Testis (tissue), 2 donors: Measurements from ENCODE around the gene CP.

ENCODE experiments used
- POLR2A ChIP-seq: fragments of 450-650 bp; IDR thresholded peaks from one replicate; pipeline ENCODE4 v1.6.1; 2017; ENCODE audit warnings: antibody characterized with exemption, mild to moderate bottlenecking, moderate library complexity
- TF ChIP-seq, protein P1 (sequence below), 3 experiments: fragments of 450-650 bp in 2 of 3; fragments of 200-600 bp in 1 of 3; sonication (generic) in 1 of 3; IDR thresholded peaks; one replicate each; pipeline ENCODE4 v1.5.1; 2016 to 2019; ENCODE audit warnings: antibody characterized with exemption in 3 of 3, mild to moderate bottlenecking in 2 of 3, moderate library complexity in 1 of 3

DNA sequence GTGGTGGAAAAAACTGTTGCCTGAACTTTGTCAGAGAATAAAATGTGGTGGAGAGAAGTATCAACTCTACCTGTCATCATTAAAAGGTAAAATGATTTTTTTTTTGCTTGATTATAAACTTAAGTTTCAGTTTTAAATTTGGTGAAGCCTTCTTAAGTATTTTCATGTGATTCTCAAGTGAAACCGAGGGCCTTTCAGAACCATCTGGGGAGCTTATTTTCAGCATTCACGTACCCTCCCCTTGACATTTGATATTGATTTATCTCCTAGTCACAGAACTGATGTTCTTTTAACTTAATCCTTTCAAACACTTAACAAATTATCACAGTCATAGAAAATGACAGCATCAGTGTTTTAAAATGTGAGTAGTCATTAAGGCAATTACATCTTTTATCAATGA, 53.7 kb downstream of the CP start:
- TF ChIP-seq, protein P1, sequence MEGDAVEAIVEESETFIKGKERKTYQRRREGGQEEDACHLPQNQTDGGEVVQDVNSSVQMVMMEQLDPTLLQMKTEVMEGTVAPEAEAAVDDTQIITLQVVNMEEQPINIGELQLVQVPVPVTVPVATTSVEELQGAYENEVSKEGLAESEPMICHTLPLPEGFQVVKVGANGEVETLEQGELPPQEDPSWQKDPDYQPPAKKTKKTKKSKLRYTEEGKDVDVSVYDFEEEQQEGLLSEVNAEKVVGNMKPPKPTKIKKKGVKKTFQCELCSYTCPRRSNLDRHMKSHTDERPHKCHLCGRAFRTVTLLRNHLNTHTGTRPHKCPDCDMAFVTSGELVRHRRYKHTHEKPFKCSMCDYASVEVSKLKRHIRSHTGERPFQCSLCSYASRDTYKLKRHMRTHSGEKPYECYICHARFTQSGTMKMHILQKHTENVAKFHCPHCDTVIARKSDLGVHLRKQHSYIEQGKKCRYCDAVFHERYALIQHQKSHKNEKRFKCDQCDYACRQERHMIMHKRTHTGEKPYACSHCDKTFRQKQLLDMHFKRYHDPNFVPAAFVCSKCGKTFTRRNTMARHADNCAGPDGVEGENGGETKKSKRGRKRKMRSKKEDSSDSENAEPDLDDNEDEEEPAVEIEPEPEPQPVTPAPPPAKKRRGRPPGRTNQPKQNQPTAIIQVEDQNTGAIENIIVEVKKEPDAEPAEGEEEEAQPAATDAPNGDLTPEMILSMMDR (IDR thresholded peaks at IDR 0.05), result no peak
- TF ChIP-seq POLR2A, result no peak
